Neuronal stem cell (in vitro differentiated cells): ENCODE measurements around the gene CD300E.

Experiments
- DNase-seq: peaks from one replicate; pipeline ENCODE4 v3.0.0-alpha.2; 2013; ENCODE audit warnings: low spot score
- H2AFZ ChIP-seq: one replicate; pipeline ENCODE4 v1.6.1; 2013; ENCODE audit warnings: mild to moderate bottlenecking, low read length, inconsistent platforms
- H2AK5ac ChIP-seq: 2 replicates; pipeline ENCODE4 v1.6.1; 2013; ENCODE audit warnings: low read depth, mild to moderate bottlenecking, inconsistent platforms, low read length, moderate library complexity, mixed read lengths
- H2BK120ac ChIP-seq: 2 replicates; pipeline ENCODE4 v1.6.1; 2013; ENCODE audit warnings: low read depth, mild to moderate bottlenecking, inconsistent platforms, low read length, moderate library complexity, mixed read lengths
- H2BK12ac ChIP-seq: one replicate; pipeline ENCODE4 v1.6.1; 2013; ENCODE audit warnings: low read length, inconsistent platforms
- H2BK15ac ChIP-seq: 2 replicates; pipeline ENCODE4 v1.6.1; 2013; ENCODE audit warnings: mild to moderate bottlenecking, low read length, inconsistent platforms, mixed read lengths
- H2BK5ac ChIP-seq: one replicate; pipeline ENCODE4 v1.6.1; 2013; ENCODE audit warnings: inconsistent platforms, mild to moderate bottlenecking, low read length, moderate library complexity
- H3K14ac ChIP-seq: one replicate; pipeline ENCODE4 v1.6.1; 2013; ENCODE audit warnings: low read length, inconsistent platforms
- H3K18ac ChIP-seq: 2 replicates; pipeline ENCODE4 v1.6.1; 2013; ENCODE audit warnings: low read length, inconsistent platforms
- H3K23ac ChIP-seq: 2 replicates; pipeline ENCODE4 v1.6.1; 2013; ENCODE audit warnings: low read depth, mild to moderate bottlenecking, mixed read lengths, low read length, inconsistent platforms; ENCODE audit not compliant: poor library complexity
- H3K27ac ChIP-seq: replicated peaks from 3 replicates; pipeline ENCODE4 v1.5.1; 2013; ENCODE audit warnings: low read length, inconsistent platforms
- H3K27me3 ChIP-seq, 3 experiments: 2 replicates each; pipeline ENCODE4 v1.6.1; 2013; ENCODE audit warnings: low read length in 3 of 3, mild to moderate bottlenecking in 2 of 3, inconsistent platforms in 1 of 3, low read depth in 1 of 3, mixed read lengths in 1 of 3, moderate library complexity in 1 of 3; ENCODE audit not compliant: control insufficient read depth in 3 of 3, insufficient read depth in 3 of 3
- H3K36me3 ChIP-seq, 2 donors: replicated peaks in 1 of 2; 2 replicates each; pipeline ENCODE4 v1.6.1; 2013; ENCODE audit warnings: low read length in 2 of 2; ENCODE audit not compliant: control insufficient read depth in 2 of 2, insufficient read depth in 2 of 2
- H3K4ac ChIP-seq: 2 replicates; pipeline ENCODE4 v1.6.1; 2013; ENCODE audit warnings: inconsistent platforms, mild to moderate bottlenecking, low read length, moderate library complexity
- H3K4me1 ChIP-seq, 2 donors: 1 replicate in 1 of 2; 2 replicates in 1 of 2; pipeline ENCODE4 v1.6.1; 2013; ENCODE audit warnings: low read length in 2 of 2, low read depth in 1 of 2; ENCODE audit not compliant: control insufficient read depth in 2 of 2, insufficient read depth in 1 of 2
- H3K4me2 ChIP-seq: one replicate; pipeline ENCODE4 v1.6.1; 2013; ENCODE audit warnings: mild to moderate bottlenecking, low read length, inconsistent platforms; ENCODE audit not compliant: insufficient read depth, poor library complexity, severe bottlenecking
- H3K4me3 ChIP-seq, 2 donors: 2 replicates each; pipeline ENCODE4 v1.5.1; 2013; ENCODE audit warnings: low read length in 2 of 2, mild to moderate bottlenecking in 2 of 2, inconsistent platforms in 1 of 2, moderate library complexity in 1 of 2
- H3K79me1 ChIP-seq: one replicate; pipeline ENCODE4 v1.6.1; 2013; ENCODE audit warnings: low read depth, mild to moderate bottlenecking, inconsistent platforms, low read length, moderate library complexity
- H3K9ac ChIP-seq: one replicate; pipeline ENCODE4 v1.6.1; 2013; ENCODE audit warnings: mild to moderate bottlenecking, low read depth, low read length, inconsistent platforms; ENCODE audit not compliant: poor library complexity
- H3K9me3 ChIP-seq, 2 donors: replicated peaks in 1 of 2; 2 replicates each; pipeline versions ENCODE3 to v1.6.1; 2013; ENCODE audit warnings: low read length in 2 of 2, mild to moderate bottlenecking in 2 of 2, inconsistent platforms in 1 of 2, low read depth in 1 of 2, mixed read lengths in 1 of 2, moderate library complexity in 1 of 2; ENCODE audit not compliant: control insufficient read depth in 2 of 2, insufficient read depth in 1 of 2
- H4K8ac ChIP-seq: one replicate; pipeline ENCODE4 v1.6.1; 2013; ENCODE audit warnings: low read depth, mild to moderate bottlenecking, inconsistent platforms, low read length, moderate library complexity
- H4K91ac ChIP-seq: one replicate; pipeline ENCODE4 v1.6.1; 2013; ENCODE audit warnings: low read length, low read depth, mild to moderate bottlenecking, inconsistent platforms; ENCODE audit not compliant: poor library complexity
- WGBS, 2 donors: extraction: QIAGEN DNeasy Blood & Tissue Kit; methylation state at CpG; one replicate each; pipeline ENCODE4 v1.1.7; 2013; ENCODE audit warnings: missing lambda C conversion rate in 2 of 2, mixed read lengths in 1 of 2; ENCODE audit not compliant: insufficient read length in 2 of 2, insufficient replicate concordance in 1 of 2; ENCODE audit errors: extremely low coverage in 2 of 2; 5-methylcytosine and 5-hydroxymethylcytosine counted together

The CD300E gene

GRCh38 chr17:74563358-74563757 is 60.2 kb downstream of the CD300E start:
- DNase-seq = no peak
- Histone ChIP-seq H3K4me1 (peaks cover 0 to 1% of the 10 kb centered on the region in 2 donors), H3K79me1 (no peaks in the 10 kb centered on the region), H3K27ac (no peak overlapping the region), H2BK15ac (no peak overlapping the region), H3K18ac (no peak overlapping the region), H2AK5ac (no peak overlapping the region), H2BK5ac (no peak overlapping the region), H4K8ac (no peak overlapping the region), H3K4ac (no peak overlapping the region), H2BK120ac (no peak overlapping the region), H3K9ac (peak overlapping the region; percentile 1), H4K91ac (no peak overlapping the region), H3K27me3 (no peaks in the 10 kb centered on the region), H3K4me2 (no peak overlapping the region), H3K4me3 (peak overlapping the region in 1 of 2 donors; percentile 67), H2BK12ac (no peak overlapping the region), H3K9me3 (peaks cover 0 to 2% of the 10 kb centered on the region in 2 donors), H3K23ac (peak overlapping the region; percentile 76), H3K14ac (no peak overlapping the region), H2AFZ (no peak overlapping the region), H3K36me3 (no peaks in the 10 kb centered on the region)
- WGBS, 2 donors = 100% methylated on average over 1 of the region's 1 CpG; no CpG with 5 or more reads in 1 of the 2 donors

- WGBS, 2 donors = no CpG with 5 or more reads among the region's 3 CpGs
- no peaks in the 10 kb centered on the region for H3K79me1 ChIP-seq
- H4K91ac ChIP-seq = no peak overlapping the region
- H3K36me3 ChIP-seq = no peaks in the 10 kb centered on the region
- H3K4me3 ChIP-seq = no peak overlapping the region
- no peak overlapping the region for H4K8ac ChIP-seq
- no peak overlapping the region for H3K4me2 ChIP-seq
- no peak overlapping the region for H3K18ac ChIP-seq
- H2AK5ac ChIP-seq = no peak overlapping the region
- no peaks in the 10 kb centered on the region for H3K27me3 ChIP-seq
- no peak overlapping the region for H2BK12ac ChIP-seq
- no peak overlapping the region for H2BK120ac ChIP-seq
- H3K23ac ChIP-seq = no peak overlapping the region
- no peak for DNase-seq
- H2AFZ ChIP-seq = no peak overlapping the region
- H3K14ac ChIP-seq = no peak overlapping the region
- H3K9me3 ChIP-seq = peaks cover 0 to 2% of the 10 kb centered on the region in 2 donors
- H3K27ac ChIP-seq = no peak overlapping the region
- H3K4ac ChIP-seq = no peak overlapping the region
- no peak overlapping the region for H2BK15ac ChIP-seq
- H3K9ac ChIP-seq = no peak overlapping the region
- H2BK5ac ChIP-seq = no peak overlapping the region
- H3K4me1 ChIP-seq = peaks cover 0 to 1% of the 10 kb centered on the region in 2 donors
Observed at GRCh38 chr17:74561586-74561985, 62.0 kb downstream of the CD300E start.
